HG02798 (cell line): ENCODE measurements around the gene PLXNA3.

ENCODE experiments used
- ATAC-seq: cut with Tn5 transposase; IDR thresholded peaks from one replicate; pipeline ENCODE4 v1.9.1; 2021; ENCODE audit warnings: mild to moderate bottlenecking; ENCODE audit not compliant: unreplicated experiment, poor library complexity

Gene PLXNA3

GRCh38 chrX:154452823-154453222 lies 5.3 kb upstream of the PLXNA3 start:
- ATAC-seq: no peak

DNA sequence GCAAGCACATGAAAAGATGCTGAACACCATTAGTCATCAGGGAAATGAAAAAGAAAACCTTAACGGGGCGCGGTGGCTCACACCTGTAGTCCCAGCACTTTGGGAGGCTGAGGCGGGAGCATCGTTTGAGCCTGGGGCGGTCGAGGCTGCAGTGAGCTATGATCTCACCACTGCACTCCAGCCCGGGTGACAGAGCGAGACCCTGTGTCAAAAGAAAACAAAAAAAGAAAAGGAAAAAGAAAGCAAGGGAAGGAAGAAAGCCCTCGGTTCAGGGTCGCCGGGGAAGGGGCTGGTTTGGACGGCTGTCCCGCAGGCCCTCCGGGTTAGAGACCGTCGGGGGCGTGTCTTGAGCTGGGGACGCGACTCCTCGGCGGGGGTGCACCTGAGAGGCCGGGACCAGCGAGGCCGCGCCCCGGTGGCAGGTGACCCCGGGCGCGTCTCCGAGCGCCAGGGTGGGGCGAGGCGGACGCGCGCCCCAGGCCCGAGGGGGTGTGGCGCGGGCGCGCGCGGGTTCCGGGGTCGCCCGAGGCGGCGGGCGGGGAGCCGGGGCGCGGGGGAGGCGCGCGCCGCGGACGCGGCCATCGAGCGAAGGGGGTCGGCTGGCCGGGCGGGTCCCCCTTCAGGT lies 478 bp upstream of the PLXNA3 start:
- ATAC-seq: peak; percentile 74

- no peak for ATAC-seq
Measured at GRCh38 chrX:154458954-154459778, 1.1 kb downstream of the PLXNA3 start.

DNA sequence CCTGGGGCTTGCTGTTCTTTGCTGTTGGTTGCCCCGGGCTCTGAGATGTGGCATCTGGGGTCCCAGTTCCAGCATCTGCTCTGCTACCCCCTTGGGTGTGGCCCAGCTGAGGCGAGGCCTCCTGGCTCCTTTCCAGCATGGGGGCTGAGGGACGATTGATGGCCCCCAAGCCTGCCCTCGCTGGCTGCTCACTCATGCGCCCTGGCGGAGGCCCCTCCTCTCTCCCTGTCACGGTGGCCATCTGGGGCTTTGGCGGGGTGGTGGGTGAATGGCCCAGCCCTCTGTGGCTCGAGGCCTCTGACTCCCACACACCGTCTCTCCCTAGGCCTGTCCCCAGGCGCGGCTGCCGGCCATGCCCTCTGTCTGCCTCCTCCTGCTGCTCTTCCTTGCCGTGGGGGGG lies 1.8 kb downstream of the PLXNA3 start:
- no peak for ATAC-seq

- no peak for ATAC-seq
Measured at GRCh38 chrX:154460326-154460725, 2.2 kb downstream of the PLXNA3 start.

- ATAC-seq: no peak
Measured at GRCh38 chrX:154462396-154462795, 4.3 kb downstream of the PLXNA3 start.

GRCh38 chrX:154463611-154464220 lies 5.6 kb downstream of the PLXNA3 start:
- no peak for ATAC-seq

GRCh38 chrX:154464806-154465365 lies 6.8 kb downstream of the PLXNA3 start:
- ATAC-seq: no peak

GRCh38 chrX:154465601-154466000 lies 7.5 kb downstream of the PLXNA3 start:
- ATAC-seq: no peak

- ATAC-seq: no peak
Measured at GRCh38 chrX:154466036-154466435, 8.0 kb downstream of the PLXNA3 start.

- ATAC-seq: no peak
Measured at GRCh38 chrX:154466907-154467306, 8.8 kb downstream of the PLXNA3 start.

DNA sequence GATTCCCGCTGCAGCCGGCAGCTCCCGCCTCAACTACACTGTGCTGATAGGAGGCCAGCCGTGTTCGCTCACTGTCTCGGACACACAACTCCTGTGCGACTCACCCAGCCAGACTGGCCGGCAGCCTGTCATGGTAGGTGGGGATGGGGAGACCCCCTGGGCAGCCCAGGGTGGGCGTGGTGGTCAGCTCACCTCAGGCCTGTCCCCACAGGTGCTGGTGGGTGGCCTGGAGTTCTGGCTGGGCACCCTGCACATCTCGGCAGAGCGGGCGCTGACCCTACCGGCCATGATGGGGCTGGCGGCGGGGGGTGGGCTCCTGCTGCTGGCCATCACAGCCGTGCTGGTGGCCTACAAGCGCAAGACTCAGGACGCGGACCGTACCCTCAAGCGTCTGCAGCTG lies 9.5 kb downstream of the PLXNA3 start:
- no peak for ATAC-seq

DNA sequence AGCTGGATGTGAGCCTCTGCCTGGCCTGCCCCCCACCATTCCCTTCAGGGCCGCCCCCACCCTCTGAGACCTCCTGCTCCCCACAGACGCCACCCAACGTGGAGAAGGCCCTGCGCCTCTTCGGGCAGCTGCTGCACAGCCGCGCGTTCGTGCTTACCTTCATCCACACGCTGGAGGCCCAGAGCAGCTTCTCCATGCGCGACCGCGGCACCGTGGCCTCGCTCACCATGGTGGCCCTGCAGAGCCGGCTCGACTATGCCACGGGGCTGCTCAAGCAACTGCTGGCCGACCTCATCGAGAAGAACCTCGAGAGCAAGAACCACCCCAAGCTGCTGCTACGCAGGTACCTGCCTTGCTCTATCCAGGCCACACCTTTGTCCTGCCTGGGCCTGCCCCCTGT lies 10.1 kb downstream of the PLXNA3 start:
- no peak for ATAC-seq

DNA sequence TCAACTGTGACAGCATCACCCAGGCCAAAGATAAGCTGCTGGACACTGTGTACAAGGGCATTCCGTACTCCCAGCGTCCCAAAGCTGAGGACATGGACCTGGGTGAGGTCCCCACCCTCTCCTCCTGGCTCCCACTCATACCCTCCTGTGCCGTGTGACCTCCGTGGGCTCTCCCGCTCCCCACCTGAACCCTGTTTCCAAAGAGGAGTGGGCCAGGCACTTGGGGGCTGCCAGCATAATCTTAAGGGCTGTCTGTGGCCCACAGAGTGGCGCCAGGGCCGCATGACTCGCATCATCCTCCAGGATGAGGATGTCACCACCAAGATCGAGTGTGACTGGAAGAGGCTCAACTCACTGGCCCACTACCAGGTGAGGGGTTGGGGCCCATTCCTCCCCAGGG lies 11.0 kb downstream of the PLXNA3 start:
- no peak for ATAC-seq

GRCh38 chrX:154469880-154470279 lies 11.8 kb downstream of the PLXNA3 start:
- ATAC-seq: no peak

DNA sequence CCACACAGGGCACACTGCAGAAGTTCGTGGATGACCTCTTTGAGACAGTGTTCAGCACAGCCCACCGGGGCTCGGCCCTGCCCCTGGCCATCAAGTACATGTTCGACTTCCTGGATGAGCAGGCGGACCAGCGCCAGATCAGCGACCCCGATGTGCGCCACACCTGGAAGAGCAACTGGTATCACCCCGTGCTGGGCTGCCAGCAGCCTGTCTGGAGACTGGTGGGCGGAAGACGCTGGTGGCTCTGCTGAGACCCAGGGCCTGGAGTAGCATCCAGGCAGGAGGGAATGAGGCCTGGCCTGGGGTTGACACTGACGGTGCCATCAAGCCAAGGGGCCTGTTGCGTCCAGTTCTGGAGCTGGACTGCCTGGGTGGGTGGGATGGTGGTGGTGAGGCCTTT lies 12.4 kb downstream of the PLXNA3 start:
- no peak for ATAC-seq

DNA sequence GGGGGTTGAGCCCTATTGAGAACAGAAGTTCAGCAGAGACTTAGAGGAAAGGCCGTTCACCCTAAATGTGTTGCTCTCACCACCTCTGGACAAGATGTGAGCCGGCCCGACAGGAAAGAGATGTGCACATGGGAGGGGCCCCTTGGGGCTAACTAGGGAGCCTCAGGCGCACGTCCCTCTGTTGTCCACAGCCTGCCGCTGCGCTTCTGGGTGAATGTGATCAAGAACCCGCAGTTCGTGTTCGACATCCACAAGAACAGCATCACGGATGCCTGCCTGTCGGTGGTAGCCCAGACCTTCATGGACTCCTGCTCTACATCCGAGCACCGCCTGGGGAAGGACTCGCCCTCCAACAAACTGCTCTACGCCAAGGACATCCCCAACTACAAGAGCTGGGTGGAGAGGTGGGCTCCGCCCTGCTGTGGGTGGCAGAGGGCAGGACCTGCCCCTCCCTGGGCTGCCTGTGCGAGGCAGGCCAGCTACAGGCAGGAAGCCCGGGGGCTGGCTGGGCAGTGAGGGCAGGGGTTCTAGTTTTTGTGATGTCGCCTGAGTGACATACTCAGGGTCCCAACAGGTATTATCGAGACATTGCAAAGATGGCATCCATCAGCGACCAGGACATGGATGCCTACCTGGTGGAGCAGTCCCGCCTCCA lies 13.0 kb downstream of the PLXNA3 start:
- no peak for ATAC-seq

DNA sequence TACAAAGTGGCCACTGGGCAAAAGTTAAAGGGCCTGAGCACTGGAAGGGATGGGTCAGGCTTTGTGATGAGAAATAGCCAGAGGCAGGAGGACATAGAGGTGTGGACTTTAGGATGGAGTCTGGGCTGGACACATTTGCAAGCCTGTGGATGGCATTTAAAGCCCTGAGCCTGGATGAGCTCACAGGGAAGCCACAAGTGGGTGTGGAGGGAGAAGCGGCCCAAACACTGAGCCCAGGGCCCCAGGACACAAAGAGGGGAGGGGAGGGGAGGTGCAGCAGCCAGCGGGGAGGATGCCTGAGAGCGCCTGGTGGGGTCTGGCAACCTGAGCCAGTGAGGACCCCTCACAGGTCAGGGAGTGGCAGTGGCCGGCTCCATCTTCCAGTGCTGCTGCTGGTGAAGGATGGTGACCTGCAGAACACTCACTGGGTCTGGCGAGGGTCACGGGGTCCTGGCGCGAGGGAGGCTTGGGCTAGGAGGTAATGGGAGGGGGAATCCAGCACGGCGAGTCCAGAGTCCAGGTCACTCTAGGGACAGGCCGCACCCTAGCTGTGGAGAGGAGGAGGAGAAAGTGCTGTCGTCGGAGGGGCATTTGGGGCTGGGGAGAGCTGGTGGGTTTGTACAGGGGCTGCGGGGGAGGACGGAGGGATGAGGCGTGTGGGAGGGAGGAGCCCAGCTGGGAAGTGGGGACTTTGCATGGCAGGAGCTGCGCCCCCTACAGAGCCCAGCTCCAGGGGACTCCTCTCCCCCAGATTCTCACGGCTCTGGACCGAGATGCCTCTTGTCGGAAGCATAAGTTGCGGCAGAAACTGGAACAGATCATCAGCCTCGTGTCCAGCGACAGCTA lies 14.0 kb downstream of the PLXNA3 start:
- no peak for ATAC-seq

GRCh38 chrX:154472685-154473632 lies 14.9 kb downstream of the PLXNA3 start:
- no peak for ATAC-seq
